NCI-H748 (cell line): ENCODE measurements around the gene ABCC8.

Experiments
- DNase-seq: peaks from one replicate; lab custom pipeline; 2025; ENCODE audit not compliant: unreplicated experiment; lab: John Stamatoyannopoulos, UW

The ABCC8 gene

GRCh38 chr11:17473071-17473744, 3.4 kb downstream of the ABCC8 start:
- peak; percentile 22 for DNase-seq

GRCh38 chr11:17472467-17472866, 4.2 kb downstream of the ABCC8 start:
- DNase-seq = no peak

- no peak for DNase-seq
These were observed 5.1 kb downstream of the ABCC8 start for GRCh38 chr11:17471501-17471900.

DNA sequence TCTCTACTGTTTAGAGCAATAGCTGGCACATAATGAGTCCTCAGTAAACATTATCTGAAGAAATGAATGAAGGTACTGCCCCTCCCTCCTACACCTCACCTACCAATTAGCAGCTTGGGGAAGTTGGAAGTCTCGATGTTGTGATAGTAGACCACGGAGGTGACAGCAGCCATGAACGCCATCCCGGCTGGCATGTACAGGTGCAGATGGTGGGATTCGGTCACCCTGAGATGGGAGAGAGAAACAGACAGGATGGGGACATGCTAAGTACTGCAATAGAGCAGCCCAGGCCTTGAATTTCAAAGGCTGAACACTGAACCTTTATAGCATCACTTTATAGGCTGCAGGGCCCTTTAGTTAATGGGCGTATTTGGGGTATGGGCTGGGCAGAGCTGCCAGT, 6.6 kb downstream of the ABCC8 start:
- DNase-seq = no peak

DNA sequence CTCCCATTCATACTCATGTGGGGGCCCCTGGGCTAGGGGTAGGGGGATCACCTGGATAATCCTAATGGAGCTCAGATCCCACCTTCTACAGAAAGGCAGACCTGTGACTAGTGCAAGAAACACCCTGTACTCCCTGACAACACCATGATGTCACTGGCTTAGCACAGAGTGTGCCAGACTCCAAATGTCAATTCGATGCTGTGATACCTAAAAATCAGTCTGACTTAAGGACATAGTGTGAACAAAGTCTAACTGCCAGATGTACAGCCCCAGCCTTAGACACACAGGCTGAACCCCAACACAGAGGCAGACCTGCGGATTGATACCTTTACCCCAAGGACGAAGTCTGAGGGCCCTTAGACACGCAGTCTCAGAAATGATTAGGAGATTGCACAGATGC, 8.5 kb downstream of the ABCC8 start:
- DNase-seq = no peak

GRCh38 chr11:17463546-17464174, 13.0 kb downstream of the ABCC8 start:
- no peak for DNase-seq

- peak; percentile 16 for DNase-seq
These were observed 13.7 kb downstream of the ABCC8 start for GRCh38 chr11:17462940-17463339.

DNA sequence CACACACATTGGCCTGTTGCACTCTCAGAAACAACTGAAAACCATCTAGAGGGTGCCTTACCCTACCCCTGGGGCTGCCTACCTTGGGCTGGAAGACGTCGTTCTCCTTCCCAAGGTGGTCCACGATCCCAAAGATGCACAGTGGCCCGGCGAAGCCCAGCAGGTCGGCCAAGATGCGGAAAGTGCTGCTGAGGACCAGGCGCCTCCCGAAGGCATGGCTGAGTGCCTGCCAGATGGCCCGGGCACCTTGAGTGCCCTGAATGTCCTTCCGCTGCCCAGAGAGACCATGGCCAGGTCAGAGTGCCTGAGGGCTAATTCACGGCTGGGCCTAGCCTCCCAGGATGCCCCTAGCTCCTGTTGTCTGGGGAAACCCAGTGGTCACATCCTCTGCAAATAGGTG, 16.2 kb downstream of the ABCC8 start:
- DNase-seq = no peak

- DNase-seq = no peak
These were observed 17.3 kb downstream of the ABCC8 start for GRCh38 chr11:17459236-17459896.

DNA sequence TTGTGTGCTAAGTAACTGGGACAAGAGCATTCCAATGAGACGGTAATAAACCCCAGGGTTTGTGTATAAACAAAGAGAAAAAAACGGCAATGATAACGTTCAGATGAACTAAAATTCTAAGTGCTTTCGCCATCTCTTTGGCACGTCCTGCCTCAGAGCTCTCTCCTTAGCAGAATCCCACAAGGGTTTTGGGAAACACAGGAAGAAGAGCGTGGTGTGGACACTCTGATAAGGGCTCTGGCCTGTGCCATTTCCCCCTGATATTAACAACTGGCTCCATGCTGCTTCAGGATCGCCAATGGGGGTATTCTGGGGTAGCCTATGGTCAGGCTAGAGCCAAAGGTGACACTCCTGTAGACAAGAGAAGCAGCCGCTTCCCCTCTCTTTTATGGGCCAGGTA, 18.4 kb downstream of the ABCC8 start:
- no peak for DNase-seq

DNA sequence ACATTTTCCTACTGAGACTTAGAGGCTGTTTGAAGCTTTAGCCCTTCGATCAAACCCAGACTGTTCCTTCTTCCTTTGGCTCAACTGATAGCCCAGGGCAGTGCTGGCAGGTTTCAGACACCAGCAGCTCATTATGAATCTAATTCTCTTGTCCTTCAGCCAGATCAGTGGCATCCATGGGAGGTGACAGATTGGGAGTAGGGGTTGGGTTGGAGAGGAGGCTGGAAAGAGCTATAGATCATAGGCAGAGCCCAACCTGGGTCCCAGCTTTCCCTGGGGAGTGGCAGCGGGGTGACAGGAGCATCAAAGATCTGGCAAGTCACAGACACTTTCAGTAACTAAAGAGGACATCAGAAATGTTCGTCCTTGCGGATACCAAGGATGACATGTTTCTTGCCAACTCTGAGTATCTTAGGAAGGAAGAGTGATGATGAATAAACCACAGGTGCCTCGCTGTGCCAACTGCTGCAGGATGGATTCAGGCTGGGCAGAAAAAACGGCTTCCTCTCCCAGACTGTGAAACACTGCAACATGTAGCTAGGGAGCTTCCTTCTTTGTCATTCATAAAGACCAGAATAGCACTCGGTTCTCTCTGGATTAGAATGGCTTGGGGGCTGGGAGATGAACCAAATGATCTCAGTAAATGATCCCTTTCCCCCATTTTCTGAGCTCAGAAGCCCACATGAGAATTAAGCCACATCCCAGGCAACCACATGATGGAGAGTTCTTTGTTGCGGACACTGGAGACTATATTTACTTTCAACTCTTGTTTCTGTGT, 19.1 kb downstream of the ABCC8 start:
- DNase-seq = no peak

- DNase-seq = no peak
These were observed 24.0 kb downstream of the ABCC8 start for GRCh38 chr11:17452668-17453067.

DNA sequence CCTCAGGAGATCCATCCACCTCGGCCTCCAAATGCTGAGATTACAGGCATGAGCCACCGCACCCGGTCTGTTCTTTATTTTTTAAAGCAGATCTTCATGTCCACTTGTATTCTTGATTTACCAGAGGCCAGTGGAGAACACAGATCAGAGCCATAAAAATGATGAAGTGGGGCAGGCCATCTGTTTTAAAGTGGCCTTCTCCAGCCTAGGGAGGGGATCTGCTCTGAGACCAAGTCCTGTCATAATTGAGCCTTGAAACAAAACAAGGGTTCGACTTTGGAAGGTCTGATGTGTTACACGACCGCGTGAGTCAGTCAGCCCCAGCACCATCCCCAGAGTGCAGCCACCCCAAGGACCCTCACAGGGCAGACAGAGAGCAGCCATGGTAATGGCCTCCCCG, 27.5 kb downstream of the ABCC8 start:
- DNase-seq = no peak

GRCh38 chr11:17446482-17446881, 30.2 kb downstream of the ABCC8 start:
- no peak for DNase-seq

- DNase-seq = no peak
These were observed 31.3 kb downstream of the ABCC8 start for GRCh38 chr11:17445240-17445795.

- DNase-seq = no peak
These were observed 32.5 kb downstream of the ABCC8 start for GRCh38 chr11:17443926-17444690.

GRCh38 chr11:17443423-17443822, 33.2 kb downstream of the ABCC8 start:
- DNase-seq = no peak

DNA sequence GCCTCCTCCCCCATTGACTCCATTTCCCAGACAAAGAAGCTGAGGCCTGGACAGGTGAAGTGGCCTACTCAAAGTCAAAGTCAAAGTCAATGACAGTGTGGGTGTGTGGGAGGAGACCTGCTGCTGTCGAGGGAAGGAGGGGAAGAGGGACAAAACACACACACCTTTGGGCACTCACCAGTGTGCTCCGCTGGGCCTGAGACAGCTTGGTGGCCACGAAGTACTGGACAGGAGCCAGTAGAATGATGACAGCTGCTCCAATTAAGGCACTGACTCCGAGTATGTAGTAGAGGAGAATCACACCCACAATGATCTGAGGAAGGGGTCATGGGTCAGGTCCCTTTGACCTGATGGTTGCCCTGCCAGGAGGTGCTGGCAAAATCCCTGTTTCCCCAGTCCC, 33.6 kb downstream of the ABCC8 start:
- DNase-seq = no peak

GRCh38 chr11:17439316-17439782, 37.3 kb downstream of the ABCC8 start:
- DNase-seq = peak; percentile 89

DNA sequence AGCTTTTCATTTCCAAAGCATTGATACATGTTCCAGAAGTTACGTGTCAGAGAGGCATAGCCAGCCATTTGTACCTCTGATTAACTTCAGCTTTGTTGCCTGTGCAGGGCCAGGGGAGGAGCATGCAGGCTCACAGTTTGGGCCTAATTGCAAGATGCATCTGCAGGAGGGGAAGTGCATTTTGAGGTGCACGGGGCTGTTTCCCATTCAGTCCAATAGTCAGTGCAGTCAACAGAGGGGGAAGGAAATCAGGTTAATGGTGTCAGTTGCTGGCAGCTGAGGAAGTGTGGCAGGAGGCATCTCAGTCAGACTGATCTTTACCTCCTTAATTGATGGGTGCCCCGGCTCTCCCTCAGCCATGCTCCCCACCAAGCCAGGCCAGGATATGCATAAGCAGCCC, 39.3 kb downstream of the ABCC8 start:
- DNase-seq = no peak

DNA sequence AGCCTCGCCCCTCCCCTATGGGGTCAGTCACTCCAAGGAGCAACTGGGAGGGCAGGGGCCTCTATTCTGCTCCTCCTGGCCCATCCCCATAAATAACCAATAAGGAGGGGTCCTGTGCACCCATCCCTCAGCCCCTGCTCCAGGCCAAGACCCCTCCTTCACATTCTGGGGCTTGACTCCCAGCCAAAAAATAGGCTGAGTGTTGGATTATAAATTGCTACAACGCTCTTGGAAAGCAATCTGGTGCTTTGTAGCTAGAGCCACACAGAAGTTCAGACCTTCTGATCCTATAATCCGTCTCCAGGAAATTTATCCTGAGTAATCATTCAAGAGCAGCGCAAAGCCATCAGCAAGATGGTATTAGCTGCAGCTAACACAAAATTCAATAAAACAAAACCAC, 42.5 kb downstream of the ABCC8 start:
- DNase-seq = no peak
